NB4 (cell line): ENCODE results near the gene CAMTA1.

Experiments
- DNase-seq: peaks from one replicate; pipeline ENCODE4 v3.0.0; 2010; ENCODE audit warnings: low read depth
- H3K4me3 ChIP-seq: one replicate; pipeline ENCODE4 v1.5.1; 2011; ENCODE audit warnings: mild to moderate bottlenecking, low read depth, low read length, moderate library complexity
- MYC ChIP-seq: IDR thresholded peaks from 2 replicates; pipeline ENCODE4 v1.6.1; 2011; ENCODE audit warnings: low read depth, low read length
- POLR2A ChIP-seq: IDR thresholded peaks from 2 replicates; pipeline ENCODE4 v1.6.1; 2011; ENCODE audit warnings: mild to moderate bottlenecking; ENCODE audit not compliant: insufficient read length; ENCODE audit errors: extremely low read depth
- TF ChIP-seq, protein P1 (sequence below): IDR thresholded peaks from one replicate; pipeline ENCODE4 v1.5.1; 2012; ENCODE audit warnings: low read depth, low read length
- TF ChIP-seq, protein P2 (sequence below): IDR thresholded peaks from 2 replicates; pipeline ENCODE4 v1.6.1; 2011; ENCODE audit warnings: low read depth, low read length

The CAMTA1 gene

DNA sequence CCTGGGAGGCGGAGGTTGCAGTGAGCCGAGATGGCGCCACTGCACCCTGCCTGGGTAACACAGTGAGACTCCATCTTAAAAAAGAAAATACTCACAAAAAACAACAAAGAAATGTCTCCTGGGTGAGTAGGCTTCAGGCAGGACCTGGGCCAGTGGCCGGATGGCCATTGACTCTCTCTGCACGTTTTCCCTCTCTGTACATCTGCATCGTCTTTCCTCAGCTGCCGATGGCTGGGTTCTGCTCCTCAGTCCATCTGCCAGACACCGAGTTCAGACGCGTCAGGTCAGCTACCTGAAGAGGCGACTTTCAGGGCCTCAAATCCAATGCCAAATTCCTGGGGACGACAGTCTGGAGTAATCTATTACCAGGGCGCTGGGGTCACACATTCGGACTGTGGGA lies 199.3 kb downstream of the CAMTA1 start:
- TF ChIP-seq MYC (no peak), POLR2A (no peak)
- TF ChIP-seq, protein P1, sequence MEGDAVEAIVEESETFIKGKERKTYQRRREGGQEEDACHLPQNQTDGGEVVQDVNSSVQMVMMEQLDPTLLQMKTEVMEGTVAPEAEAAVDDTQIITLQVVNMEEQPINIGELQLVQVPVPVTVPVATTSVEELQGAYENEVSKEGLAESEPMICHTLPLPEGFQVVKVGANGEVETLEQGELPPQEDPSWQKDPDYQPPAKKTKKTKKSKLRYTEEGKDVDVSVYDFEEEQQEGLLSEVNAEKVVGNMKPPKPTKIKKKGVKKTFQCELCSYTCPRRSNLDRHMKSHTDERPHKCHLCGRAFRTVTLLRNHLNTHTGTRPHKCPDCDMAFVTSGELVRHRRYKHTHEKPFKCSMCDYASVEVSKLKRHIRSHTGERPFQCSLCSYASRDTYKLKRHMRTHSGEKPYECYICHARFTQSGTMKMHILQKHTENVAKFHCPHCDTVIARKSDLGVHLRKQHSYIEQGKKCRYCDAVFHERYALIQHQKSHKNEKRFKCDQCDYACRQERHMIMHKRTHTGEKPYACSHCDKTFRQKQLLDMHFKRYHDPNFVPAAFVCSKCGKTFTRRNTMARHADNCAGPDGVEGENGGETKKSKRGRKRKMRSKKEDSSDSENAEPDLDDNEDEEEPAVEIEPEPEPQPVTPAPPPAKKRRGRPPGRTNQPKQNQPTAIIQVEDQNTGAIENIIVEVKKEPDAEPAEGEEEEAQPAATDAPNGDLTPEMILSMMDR: no peak
- TF ChIP-seq, protein P2, sequence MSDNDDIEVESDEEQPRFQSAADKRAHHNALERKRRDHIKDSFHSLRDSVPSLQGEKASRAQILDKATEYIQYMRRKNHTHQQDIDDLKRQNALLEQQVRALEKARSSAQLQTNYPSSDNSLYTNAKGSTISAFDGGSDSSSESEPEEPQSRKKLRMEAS: no peak
- DNase-seq: no peak
- no peak overlapping the region for H3K4me3 ChIP-seq

DNA sequence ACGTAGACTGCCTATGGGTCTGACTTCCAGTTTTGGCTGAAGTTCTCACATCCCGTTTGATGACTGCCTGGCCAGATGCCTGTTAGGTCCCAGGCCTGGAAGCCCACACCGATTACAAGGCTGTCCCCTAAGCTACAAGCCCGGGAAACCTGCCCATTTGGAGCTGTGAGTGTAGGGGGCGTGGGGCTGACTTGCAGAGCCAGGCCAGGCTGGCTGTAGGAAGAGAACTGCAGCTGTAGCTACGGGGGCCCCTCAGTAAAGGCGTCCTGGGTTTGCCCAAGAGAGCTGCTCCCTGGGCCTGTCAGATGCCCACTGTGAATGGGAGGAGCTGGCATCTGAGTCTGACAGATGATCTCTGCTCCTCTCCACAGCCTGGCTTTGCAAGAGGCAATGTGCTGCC lies 199.7 kb downstream of the CAMTA1 start:
- no peak overlapping the region for H3K4me3 ChIP-seq
- no peak for TF ChIP-seq POLR2A
- TF ChIP-seq, protein P1: no peak
- TF ChIP-seq, protein P2: no peak
- no peak for TF ChIP-seq MYC
- DNase-seq: no peak

DNA sequence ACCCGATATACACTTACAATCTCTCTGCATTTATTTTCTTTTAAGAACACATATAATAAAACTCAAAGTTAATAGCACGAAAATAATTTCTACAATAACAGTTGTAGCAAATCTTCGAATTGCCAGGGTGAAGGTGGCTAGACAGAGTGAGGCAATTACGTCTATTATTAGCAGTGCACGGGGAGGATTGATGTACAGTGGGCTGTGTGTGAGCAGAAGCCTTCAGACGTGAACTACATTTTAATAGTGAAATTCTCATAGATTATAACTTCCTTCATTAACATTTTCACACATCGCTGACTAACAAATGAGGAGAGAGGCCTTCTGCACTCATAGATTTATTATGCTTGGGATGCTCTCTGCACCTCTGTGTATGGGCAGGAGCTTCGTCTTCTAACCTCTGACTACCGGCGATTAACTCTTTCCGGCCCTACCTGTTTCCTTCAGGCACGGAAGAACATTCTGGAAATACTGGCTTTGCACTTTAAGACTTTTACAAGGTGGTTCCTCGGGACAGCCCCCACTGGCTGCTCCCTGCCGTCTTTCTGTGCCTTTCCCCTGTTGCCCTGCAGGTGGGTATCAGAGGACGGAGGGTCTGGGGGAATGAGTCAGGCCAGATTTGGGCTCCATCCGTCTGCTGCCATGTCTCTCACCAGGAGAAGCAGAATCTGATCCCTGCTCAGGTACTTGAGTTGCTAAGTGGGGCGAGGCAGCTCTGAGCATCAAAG lies 200.5 kb downstream of the CAMTA1 start:
- DNase-seq: no peak
- TF ChIP-seq, protein P2: no peak
- TF ChIP-seq POLR2A: no peak
- TF ChIP-seq, protein P1: no peak
- TF ChIP-seq MYC: no peak
- no peak overlapping the region for H3K4me3 ChIP-seq

DNA sequence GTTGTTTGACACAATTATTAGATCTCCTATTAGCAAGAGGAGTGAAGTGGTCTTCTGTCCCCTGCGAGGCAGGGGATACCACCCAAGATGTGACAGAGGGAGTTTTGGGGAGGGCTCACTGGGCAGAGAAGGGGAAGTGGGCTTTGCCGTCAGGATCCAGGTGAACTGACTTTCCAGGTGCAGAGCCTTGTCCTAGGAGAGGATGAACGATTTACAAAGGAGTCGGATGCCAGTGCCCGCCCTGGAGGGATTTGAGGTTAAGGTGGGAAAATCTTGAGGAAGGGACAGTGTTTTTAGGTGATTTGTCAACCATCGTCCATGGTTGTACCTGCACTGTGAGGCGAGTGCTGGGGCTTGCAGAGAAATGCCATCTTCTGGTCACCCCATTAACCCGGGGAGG lies 201.0 kb downstream of the CAMTA1 start:
- TF ChIP-seq, protein P1: no peak
- TF ChIP-seq, protein P2: no peak
- TF ChIP-seq MYC (no peak), POLR2A (no peak)
- H3K4me3 ChIP-seq: no peak overlapping the region
- DNase-seq: no peak

DNA sequence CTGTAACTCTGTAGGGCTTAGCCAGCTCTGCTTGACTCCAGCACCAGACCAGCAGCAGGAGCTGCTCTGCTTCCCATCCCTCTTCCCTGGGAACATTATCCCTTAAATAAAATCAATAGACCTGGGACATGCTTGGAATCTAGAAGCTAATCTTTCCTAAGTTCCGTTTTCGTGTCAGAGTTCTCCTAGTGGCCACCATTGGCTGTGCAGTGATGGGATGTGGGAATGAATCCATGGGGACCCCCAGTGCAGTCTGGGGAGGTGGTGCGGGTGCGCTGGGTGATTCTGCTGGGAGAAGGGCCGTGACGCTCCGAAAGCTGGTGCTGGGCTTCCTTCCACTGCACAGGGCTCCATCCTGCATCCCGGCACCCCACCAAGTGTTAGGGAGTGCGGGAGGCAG lies 202.7 kb downstream of the CAMTA1 start:
- no peak overlapping the region for H3K4me3 ChIP-seq
- DNase-seq: no peak
- TF ChIP-seq POLR2A (no peak), MYC (no peak)
- TF ChIP-seq, protein P1: no peak
- TF ChIP-seq, protein P2: no peak
